Mesenteric fat pad (tissue), 1 donor: ENCODE data around the gene XPO1. TPM values are rescaled to one million over a fixed set of nuclear protein-coding genes. Genes with fewer than 3 reads are reported as not detected.

Experiments
- DNase-seq: peaks from one replicate; pipeline ENCODE4 v3.0.0-alpha.2; 2020; ENCODE audit warnings: low spot score
- total RNA-seq: library from RNA; stranded (reverse); fragmentation: NEBNext Ultra II Directional; extraction: Animal tissue kit (Norgen Biotek cat#: 25700); gene quantifications from one replicate; pipeline ENCODE4 v1.2.1, GENCODE V29; 2021
- donor health status: DM: yes; HTN: yes; CAD: no.

Gene XPO1
- total RNA-seq, 1 donor from 2014 or later: 71.3 TPM

- no peak for DNase-seq
Observed at GRCh38 chr2:61434314-61434713, 103.8 kb downstream of the XPO1 start.

- DNase-seq: no peak
Observed at GRCh38 chr2:61433606-61434005, 104.5 kb downstream of the XPO1 start.

GRCh38 chr2:61432990-61433389, 105.2 kb downstream of the XPO1 start:
- no peak for DNase-seq

- DNase-seq: no peak
Observed at GRCh38 chr2:61431345-61431744, 106.8 kb downstream of the XPO1 start.

Other genes with a start within 250 kb of the XPO1 start
- 96.9 TPM for gene USP34, start 67.3 kb downstream of the XPO1 start, total RNA-seq